ENCODE data around the gene CELF2.

The CELF2 gene

GRCh38 chr10:11057448-11057847 is 39.8 kb downstream of the CELF2 start:
- DNase-seq (ENCODE audit: low read depth in 2 of 2, low spot score in 1 of 2) = no peak

- DNase-seq (ENCODE audit: low read depth in 2 of 2, low spot score in 1 of 2) = no peak
These were observed 40.3 kb downstream of the CELF2 start for GRCh38 chr10:11057994-11058393.

DNA sequence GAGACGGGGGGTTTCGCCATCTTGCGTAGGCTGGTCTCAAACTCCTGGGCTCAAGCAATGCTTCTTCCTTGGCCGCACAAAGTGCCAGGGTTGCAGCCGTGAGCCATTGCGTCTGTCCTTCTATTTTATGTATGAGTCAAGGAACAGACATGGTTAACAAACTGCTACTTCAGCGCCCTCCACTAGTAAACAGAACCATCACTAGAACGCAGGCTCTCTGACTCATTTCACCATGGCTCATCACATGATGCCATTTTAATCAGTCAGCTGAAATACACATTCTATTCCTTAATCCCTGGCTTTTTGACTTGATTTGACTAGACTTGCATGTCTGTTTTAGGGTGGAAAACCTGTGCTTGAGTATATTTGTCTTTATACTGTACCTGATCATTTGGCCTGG is 41.3 kb downstream of the CELF2 start:
- DNase-seq (ENCODE audit: low read depth in 2 of 2, low spot score in 1 of 2) = no peak

DNA sequence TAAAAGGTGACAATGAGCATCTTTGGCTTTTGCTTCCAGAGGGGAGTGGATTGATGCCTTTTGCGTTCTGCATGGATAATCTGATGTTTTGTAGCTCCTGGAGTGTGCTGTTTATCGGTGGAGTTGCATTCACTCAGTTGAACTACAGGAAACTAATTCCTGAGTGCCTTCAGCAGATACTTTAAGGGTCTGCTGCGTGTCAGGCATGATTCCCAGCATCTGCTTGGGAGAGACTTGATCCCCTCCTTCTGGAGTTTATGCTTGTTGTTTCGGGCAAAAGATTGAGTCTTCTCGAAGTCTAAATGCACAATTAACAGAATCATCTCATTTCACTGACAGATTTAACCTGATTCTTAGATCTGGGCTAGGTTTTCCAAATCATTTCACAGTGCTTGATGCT is 46.2 kb downstream of the CELF2 start:
- no peak for DNase-seq (ENCODE audit: low read depth in 2 of 2, low spot score in 1 of 2)

DNA sequence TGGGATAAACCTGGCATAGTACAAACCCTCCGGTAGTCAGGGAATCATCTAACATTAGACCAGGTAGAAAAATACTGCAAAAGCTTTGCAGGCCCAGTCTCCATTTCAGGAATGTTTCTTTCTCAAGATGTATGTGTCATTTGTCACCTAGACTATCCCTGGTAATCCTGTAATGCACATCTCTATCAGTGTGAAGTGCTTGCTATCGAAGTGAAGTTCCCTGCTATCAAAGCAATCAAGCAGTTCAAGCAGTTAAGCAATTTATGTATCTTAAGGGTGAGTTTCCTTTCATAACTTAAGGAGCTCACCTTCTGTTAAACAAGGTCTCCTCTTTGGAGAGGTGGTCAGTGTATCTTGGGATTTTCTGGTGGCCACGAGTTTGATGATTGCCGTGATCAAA is 47.2 kb downstream of the CELF2 start:
- DNase-seq (ENCODE audit: low read depth in 2 of 2, low spot score in 1 of 2) = no peak

- DNase-seq (ENCODE audit: low read depth in 2 of 2, low spot score in 1 of 2) = no peak
These were observed 47.9 kb downstream of the CELF2 start for GRCh38 chr10:11065567-11065966.

DNA sequence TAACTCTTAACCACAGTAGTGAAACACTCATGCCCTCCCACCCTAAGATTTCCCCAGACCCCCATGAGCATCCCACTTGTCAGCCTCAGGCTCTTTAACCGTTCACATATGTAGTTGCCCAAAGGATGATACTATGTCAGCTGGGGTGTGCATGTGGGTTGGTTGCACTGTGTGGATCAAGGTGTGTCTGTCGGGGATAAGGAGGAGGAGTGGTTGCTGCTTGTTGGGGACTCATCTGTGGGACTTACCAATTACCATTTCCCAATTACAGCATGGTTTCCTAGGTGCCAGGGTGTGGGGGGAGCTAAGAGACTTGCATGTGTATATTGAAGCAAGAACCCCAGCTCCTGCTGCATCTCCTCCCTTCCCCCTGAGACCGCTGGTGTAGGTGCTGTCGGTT is 48.8 kb downstream of the CELF2 start:
- DNase-seq (ENCODE audit: low read depth in 2 of 2, low spot score in 1 of 2) = no peak

DNA sequence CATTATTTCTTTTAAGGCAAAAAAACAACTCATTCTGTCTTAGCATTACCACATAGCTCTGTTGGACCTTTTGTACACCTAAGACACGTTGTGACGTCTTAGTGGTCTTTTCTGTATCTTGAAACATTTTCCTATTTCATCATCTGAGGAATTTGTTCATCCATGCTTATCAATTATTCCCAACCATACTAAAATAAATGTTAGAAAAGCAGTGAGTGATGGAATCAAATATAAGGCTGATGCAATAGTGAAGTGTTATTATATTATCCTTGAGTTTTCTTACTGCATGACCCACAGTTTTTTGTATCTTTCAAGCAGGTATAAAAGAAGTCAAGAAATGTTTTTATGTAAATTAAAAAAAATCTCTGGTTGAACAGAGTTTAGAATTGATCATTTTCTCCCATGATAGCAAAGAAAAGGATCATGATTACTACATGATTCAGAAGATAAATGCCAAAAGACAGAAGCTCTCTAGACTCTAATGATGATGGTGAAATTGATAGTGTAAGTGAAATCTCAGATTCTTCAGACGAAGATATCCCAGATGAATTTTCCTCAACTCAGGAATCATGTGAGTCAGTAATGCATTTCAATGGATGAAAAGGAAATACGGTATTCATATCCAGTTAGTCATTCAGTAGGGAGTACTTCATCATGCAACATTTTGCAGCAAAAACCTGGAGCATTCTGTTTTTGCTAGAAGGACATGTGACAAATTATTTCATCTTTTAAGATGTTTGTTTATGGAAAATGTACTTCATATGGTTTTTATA is 51.4 kb downstream of the CELF2 start:
- no peak for DNase-seq (ENCODE audit: low read depth in 2 of 2, low spot score in 1 of 2)

- no peak for DNase-seq (ENCODE audit: low read depth in 2 of 2, low spot score in 1 of 2)
These were observed 55.7 kb downstream of the CELF2 start for GRCh38 chr10:11073410-11073809.

- DNase-seq (ENCODE audit: low read depth in 2 of 2, low spot score in 1 of 2) = no peak
These were observed 57.0 kb downstream of the CELF2 start for GRCh38 chr10:11074536-11075267.

GRCh38 chr10:11076221-11076620 is 58.5 kb downstream of the CELF2 start:
- no peak for DNase-seq (ENCODE audit: low read depth in 2 of 2, low spot score in 1 of 2)

GRCh38 chr10:11080564-11080984 is 62.9 kb downstream of the CELF2 start:
- DNase-seq (ENCODE audit: low read depth in 2 of 2, low spot score in 1 of 2) = no peak

GRCh38 chr10:11081408-11081807 is 63.7 kb downstream of the CELF2 start:
- DNase-seq (ENCODE audit: low read depth in 2 of 2, low spot score in 1 of 2) = no peak

DNA sequence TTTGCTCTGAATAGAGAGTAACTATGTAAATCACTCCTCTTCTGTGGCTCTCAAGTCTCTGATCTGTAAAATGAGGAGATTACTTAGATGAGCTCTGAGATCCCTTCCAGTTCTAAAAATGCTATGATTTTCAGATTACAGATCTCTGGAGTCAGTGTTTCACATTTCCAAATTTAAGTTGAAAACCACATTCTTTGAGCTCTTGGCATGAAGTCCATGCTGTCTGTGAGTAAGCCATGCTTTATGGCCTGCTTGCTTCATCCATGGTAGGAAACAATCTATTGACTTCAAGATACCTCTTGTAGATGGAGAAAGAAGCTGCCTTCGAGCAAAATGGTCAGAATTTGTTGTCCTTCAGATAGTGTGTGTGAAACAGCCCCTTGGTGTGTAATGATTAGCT is 64.9 kb downstream of the CELF2 start:
- no peak for DNase-seq (ENCODE audit: low read depth in 2 of 2, low spot score in 1 of 2)

DNA sequence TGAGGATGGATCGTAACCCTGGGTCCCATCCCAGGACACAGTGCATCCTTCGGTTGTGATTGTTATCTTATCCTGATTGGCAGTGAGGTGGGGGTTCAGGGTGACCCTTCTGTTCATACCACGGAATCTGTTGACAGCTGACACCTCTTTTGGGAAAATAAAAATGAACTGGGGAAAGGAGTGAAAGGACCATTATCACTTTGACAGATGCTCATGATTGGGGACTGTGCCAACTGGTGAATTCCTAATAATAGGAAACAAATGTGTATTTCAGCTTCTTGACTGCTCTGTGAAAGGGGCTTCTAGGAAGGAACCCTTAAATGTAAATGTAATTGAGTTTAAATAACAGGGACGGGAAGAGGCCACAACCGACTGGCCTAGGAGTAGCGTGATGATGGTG is 65.4 kb downstream of the CELF2 start:
- DNase-seq (ENCODE audit: low read depth in 2 of 2, low spot score in 1 of 2) = no peak

GRCh38 chr10:11085545-11085944 is 67.9 kb downstream of the CELF2 start:
- DNase-seq (ENCODE audit: low read depth in 2 of 2, low spot score in 1 of 2) = no peak

DNA sequence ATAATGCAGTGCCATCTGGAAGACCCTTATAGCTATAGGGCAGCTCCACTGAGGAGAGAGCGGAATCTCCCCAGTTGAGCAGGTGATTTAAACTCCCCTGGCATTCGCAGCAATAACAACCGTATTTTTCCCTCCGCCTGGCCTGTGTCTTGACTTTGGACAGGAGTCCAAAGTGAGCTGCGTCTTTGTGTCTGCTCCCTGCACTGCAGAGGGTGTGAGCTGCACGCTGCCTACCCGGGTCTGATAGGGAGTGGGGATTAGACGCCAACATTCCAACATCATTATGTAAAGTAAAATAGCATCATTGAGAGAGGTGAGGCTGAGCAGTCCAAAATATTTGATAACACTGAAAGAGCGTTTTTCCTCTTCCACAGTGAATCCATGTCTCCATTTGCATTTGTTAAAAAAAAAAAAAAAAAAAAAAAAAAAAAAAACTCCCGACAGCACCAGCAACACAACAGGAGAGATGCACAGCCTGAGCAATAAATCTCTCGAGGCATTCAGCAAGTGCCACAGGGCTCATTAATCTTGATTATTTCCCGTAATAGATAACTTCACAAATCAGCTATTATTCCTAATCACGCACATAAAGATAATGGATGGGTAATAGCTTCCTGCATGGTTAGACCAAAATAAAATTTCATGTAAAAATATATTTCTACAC is 68.6 kb downstream of the CELF2 start:
- no peak for DNase-seq (ENCODE audit: low read depth in 2 of 2, low spot score in 1 of 2)

DNA sequence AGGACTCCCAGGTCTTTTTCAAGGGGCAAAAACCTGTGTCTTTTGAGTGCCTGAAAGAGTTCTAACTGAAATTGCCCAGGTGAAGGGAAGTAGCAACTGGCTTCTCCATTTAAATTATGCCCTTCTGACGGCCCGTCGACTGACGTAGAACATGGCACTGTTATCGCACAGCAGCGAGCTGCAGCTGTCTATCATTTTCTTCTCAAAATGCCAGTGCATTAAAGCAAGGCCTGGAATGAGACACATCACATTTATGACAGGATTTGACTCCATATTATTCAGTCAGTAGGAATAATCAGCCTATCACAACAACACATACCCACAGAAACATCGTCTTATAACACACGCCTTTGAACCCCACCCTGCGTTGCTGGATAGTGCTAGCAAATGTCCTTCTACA is 69.7 kb downstream of the CELF2 start:
- DNase-seq (ENCODE audit: low read depth in 2 of 2, low spot score in 1 of 2) = no peak

DNA sequence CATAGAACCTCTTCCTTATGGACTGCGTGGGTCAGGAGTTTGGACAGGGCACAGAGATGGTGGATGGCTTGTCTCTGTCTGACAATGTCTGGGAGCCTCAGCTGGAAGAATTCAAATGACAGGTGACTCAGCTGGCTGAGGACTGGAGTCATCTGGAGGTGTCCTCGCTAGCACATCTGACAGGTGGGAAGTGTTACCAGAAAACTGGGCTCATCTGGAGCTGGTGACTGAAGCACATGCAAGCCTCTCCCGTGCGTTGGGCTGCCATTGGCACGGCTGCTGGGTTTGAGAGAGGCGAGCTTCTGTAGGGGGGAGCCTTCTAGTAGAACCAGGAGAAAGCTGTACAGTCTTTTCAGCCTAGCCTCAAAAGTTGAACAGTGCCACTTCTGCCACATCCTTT is 71.0 kb downstream of the CELF2 start:
- DNase-seq (ENCODE audit: low read depth in 2 of 2, low spot score in 1 of 2) = no peak

GRCh38 chr10:11089272-11089671 is 71.6 kb downstream of the CELF2 start:
- no peak for DNase-seq (ENCODE audit: low read depth in 2 of 2, low spot score in 1 of 2)

GRCh38 chr10:11091517-11092102 is 73.9 kb downstream of the CELF2 start:
- DNase-seq (ENCODE audit: low read depth in 2 of 2, low spot score in 1 of 2) = no peak
